ENCODE measurements around the gene UBL3. TPM values are rescaled to one million over a fixed set of nuclear protein-coding genes. Genes with fewer than 3 reads are reported as not detected.
A peak's percentile ranks its signal among the peaks of the same experiment; 100 is the strongest.

Gene UBL3
- polyA plus RNA-seq, 4 donors, result 20.6 to 46.7 (median 42.1) TPM

DNA sequence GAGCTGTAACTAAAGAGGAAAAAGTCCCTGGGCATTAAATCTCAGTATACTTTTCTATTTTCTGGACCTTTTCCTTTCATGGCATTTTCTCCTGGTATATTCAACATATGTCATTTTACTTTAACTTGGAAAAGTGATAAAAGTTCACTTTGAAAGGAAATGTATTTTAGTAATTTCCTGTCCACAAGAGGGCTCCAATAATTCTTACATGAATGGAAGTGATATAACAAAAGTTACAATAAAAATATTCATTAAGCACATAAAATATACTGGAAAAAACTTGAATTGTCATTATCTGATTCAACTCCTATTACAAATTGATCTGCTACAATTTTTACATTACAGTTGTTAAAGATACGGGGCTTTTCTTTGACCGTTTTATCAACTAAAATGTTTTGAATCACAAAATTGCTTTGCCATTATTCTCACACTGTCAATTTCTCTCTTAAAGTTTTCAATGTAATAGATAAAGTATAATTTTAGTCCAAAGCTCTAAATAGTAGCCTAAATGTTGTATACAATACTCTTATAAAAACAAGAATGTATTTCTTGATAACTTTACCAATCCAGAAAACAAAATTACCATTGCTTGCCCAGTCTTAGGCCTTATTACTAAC, 4.9 kb downstream of the UBL3 start:
- Histone ChIP-seq H3K27me3 (ENCODE audit: control insufficient read depth in 3 of 3, insufficient read depth in 3 of 3, low read length in 3 of 3) (no peaks in the 10 kb centered on the region), H3K27ac (ENCODE audit: low read depth in 1 of 3, low read length in 2 of 3) (no peak overlapping the region), H3K36me3 (ENCODE audit: control insufficient read depth in 3 of 3, insufficient read depth in 2 of 3, low read depth in 1 of 3, low read length in 3 of 3) (no peaks in the 10 kb centered on the region), H3K9me3 (ENCODE audit: control insufficient read depth in 2 of 2, insufficient read depth in 1 of 2, low read depth in 1 of 2, low read length in 1 of 2) (no peaks in the 10 kb centered on the region), H3K4me1 (ENCODE audit: control insufficient read depth in 3 of 3, insufficient read depth in 2 of 3, low read depth in 1 of 3, low read length in 2 of 3) (peaks cover 0 to 4% (median 0%) of the 10 kb centered on the region in 3 donors), H3K4me3 (ENCODE audit: low read depth in 1 of 3, low read length in 3 of 3) (no peak overlapping the region)
- WGBS, 3 donors, result 34 to 59% (median 49%) methylated on average over 2 of the region's 2 CpGs
- DNase-seq (peak; percentile 34 to 38), FAIRE-seq (peak; percentile 67)

DNA sequence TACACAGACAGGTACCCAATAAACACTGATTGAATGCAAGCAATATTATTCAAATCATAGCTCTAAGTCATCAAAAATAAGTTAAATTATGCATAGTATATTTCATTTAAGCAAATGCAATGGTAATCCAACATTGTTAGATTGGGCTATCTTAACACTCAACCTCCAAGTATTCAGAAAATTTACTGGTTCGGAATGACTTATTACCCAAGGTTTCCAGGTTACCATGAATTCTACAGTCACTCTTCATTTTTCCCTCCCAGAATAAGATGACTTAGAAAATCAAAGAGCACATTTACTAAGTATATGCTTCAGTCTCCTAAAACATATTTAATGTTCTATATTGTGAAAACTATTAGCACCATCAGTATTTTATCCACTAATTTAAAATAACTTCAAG, 6.0 kb downstream of the UBL3 start:
- WGBS, 3 donors, result 92 to 98% (median 95%) methylated on average over 1 of the region's 1 CpG
- Histone ChIP-seq H3K27me3 (ENCODE audit: control insufficient read depth in 3 of 3, insufficient read depth in 3 of 3, low read length in 3 of 3) (no peaks in the 10 kb centered on the region), H3K4me1 (ENCODE audit: control insufficient read depth in 3 of 3, insufficient read depth in 2 of 3, low read depth in 1 of 3, low read length in 2 of 3) (peaks cover 0 to 4% (median 0%) of the 10 kb centered on the region in 3 donors), H3K36me3 (ENCODE audit: control insufficient read depth in 3 of 3, insufficient read depth in 2 of 3, low read depth in 1 of 3, low read length in 3 of 3) (no peaks in the 10 kb centered on the region), H3K4me3 (ENCODE audit: low read depth in 1 of 3, low read length in 3 of 3) (no peak overlapping the region), H3K9me3 (ENCODE audit: control insufficient read depth in 2 of 2, insufficient read depth in 1 of 2, low read depth in 1 of 2, low read length in 1 of 2) (no peaks in the 10 kb centered on the region), H3K27ac (ENCODE audit: low read depth in 1 of 3, low read length in 2 of 3) (no peak overlapping the region)
- DNase-seq (no peak), FAIRE-seq (no peak)

DNA sequence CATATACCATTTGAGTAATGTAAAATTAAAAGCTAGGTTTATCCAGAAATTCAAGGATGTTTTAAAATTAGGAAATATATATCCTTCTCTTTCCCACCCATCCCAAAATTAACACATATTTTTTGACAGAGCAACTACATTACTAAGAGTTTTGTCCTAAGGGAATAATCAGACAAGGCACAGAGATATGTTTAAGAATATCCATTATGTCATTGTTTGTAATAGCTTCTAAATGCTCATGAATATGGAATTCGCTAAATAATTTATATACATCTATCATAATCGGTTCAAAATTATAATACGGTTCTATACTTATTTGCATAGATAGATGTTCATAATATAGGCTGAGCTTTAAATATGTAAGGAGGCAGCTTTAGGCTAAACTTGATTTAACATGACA, 9.8 kb downstream of the UBL3 start:
- Histone ChIP-seq H3K27ac (ENCODE audit: low read depth in 1 of 3, low read length in 2 of 3) (no peak overlapping the region), H3K9me3 (ENCODE audit: control insufficient read depth in 2 of 2, insufficient read depth in 1 of 2, low read depth in 1 of 2, low read length in 1 of 2) (no peaks in the 10 kb centered on the region), H3K36me3 (ENCODE audit: control insufficient read depth in 3 of 3, insufficient read depth in 2 of 3, low read depth in 1 of 3, low read length in 3 of 3) (no peaks in the 10 kb centered on the region), H3K4me3 (ENCODE audit: low read depth in 1 of 3, low read length in 3 of 3) (no peak overlapping the region), H3K4me1 (ENCODE audit: control insufficient read depth in 3 of 3, insufficient read depth in 2 of 3, low read depth in 1 of 3, low read length in 2 of 3) (peaks cover 0 to 4% (median 0%) of the 10 kb centered on the region in 3 donors), H3K27me3 (ENCODE audit: control insufficient read depth in 3 of 3, insufficient read depth in 3 of 3, low read length in 3 of 3) (no peaks in the 10 kb centered on the region)
- FAIRE-seq, result no peak
- DNase-seq, result no peak
- WGBS, 3 donors, result 81 to 92% (median 90%) methylated on average over 3 of the region's 3 CpGs

DNA sequence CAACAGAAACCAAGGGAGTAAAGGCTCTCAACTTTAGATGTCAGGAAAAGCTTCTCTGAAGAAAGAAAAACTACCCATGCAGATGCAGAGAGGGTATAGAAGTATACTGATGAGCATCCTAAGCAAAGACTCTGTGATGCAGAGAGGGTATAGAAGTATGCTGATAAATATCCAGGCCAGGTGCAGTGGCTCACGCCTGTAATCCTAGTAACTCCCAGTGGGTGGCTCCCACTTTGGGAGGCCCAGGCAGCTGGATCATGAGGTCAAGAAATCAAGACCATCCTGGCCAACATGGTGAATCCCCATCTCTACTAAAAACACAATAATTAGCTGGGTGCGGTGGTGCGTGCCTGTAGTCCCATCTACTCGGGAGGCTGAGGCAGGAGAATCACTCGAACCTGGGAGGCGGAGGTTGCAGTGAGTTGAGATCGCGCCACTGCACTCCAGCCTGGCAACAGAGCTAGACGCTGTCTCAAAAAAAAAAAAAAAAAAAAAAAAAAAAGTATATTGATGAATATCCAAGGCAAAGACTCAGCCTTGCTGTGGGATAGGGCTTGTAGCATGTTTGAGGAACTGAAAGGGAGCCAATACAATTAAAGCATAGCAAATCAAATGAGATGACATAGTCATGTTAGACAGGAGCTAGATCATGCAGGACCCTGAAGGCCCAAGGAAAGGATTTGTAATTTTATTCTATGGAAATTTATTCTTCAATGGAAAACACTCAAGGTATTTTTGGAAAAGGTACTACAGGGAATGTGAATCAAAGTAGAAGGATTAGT, 14.9 kb downstream of the UBL3 start:
- Histone ChIP-seq H3K4me3 (ENCODE audit: low read depth in 1 of 3, low read length in 3 of 3) (no peak overlapping the region), H3K36me3 (ENCODE audit: control insufficient read depth in 3 of 3, insufficient read depth in 2 of 3, low read depth in 1 of 3, low read length in 3 of 3) (peaks cover 0 to 3% (median 0%) of the 10 kb centered on the region in 3 donors), H3K27me3 (ENCODE audit: control insufficient read depth in 3 of 3, insufficient read depth in 3 of 3, low read length in 3 of 3) (no peaks in the 10 kb centered on the region), H3K4me1 (ENCODE audit: control insufficient read depth in 3 of 3, insufficient read depth in 2 of 3, low read depth in 1 of 3, low read length in 2 of 3) (peaks cover 0 to 11% (median 8%) of the 10 kb centered on the region in 3 donors), H3K9me3 (ENCODE audit: control insufficient read depth in 2 of 2, insufficient read depth in 1 of 2, low read depth in 1 of 2, low read length in 1 of 2) (no peaks in the 10 kb centered on the region), H3K27ac (ENCODE audit: low read depth in 1 of 3, low read length in 2 of 3) (no peak overlapping the region)
- DNase-seq, result no peak
- no peak for FAIRE-seq
- 97 to 98% (median 97%) methylated on average over 8 to 9 of the region's 9 CpGs for WGBS, 3 donors

DNA sequence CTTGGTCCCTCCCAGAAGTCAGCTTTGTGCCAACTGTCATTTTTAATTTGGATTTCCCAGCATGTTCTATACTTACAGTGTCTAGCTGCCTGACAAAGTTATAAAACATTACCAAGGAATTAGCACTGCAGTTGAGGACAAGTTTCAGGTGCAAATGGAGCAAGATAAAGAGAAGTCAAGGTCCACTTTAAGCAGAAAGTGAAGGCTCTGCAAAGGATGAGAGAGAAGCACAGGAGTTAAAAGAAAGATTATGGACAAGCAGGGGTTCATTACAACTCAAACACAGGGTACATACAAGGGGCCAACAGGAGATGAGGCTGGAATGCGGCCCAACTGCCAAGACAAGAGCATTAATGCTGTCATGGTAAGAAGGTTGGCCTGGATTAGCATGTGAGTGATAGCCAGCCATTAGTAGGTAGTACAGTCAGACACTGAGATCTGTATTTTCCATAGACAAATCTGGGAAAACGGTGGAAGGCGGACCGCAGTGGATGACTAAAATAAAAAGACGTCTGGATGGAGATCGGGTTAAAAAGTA, 17.6 kb downstream of the UBL3 start:
- no peaks in the 10 kb centered on the region for H3K27me3 ChIP-seq (ENCODE audit: control insufficient read depth in 3 of 3, insufficient read depth in 3 of 3, low read length in 3 of 3)
- no peaks in the 10 kb centered on the region for H3K9me3 ChIP-seq (ENCODE audit: control insufficient read depth in 2 of 2, insufficient read depth in 1 of 2, low read depth in 1 of 2, low read length in 1 of 2)
- no peak overlapping the region for H3K4me3 ChIP-seq (ENCODE audit: low read depth in 1 of 3, low read length in 3 of 3)
- H3K27ac ChIP-seq (ENCODE audit: low read depth in 1 of 3, low read length in 2 of 3), result peak overlapping the region in 2 of 3 donors; percentile 20 to 53
- WGBS, 3 donors, result 18 to 66% (median 40%) methylated on average over 6 of the region's 6 CpGs
- H3K4me1 ChIP-seq (ENCODE audit: control insufficient read depth in 3 of 3, insufficient read depth in 2 of 3, low read depth in 1 of 3, low read length in 2 of 3), result peaks cover 0 to 11% (median 8%) of the 10 kb centered on the region in 3 donors
- peaks cover 0 to 6% (median 0%) of the 10 kb centered on the region in 3 donors for H3K36me3 ChIP-seq (ENCODE audit: control insufficient read depth in 3 of 3, insufficient read depth in 2 of 3, low read depth in 1 of 3, low read length in 3 of 3)
- FAIRE-seq (no peak), DNase-seq (peak; percentile 70 to 75)

DNA sequence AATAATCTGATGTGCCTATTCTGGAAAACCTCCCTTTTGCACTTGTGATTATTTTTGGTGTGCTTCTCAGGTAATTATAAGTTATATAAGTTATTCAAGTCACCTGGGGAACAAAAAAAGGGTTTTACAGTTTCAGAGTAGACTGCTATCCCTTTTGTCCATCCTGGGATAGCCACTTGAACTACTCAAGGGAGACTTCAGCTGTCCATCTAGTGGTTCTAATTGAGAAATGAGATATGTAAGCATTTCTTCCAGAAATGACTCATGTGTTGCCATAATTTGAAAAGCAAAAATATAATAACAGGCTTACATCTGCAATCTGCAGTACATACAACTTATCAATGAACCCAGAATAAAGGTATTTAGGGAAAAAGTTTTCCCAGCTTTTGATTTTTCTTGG, 20.4 kb downstream of the UBL3 start:
- H3K36me3 ChIP-seq (ENCODE audit: control insufficient read depth in 3 of 3, insufficient read depth in 2 of 3, low read depth in 1 of 3, low read length in 3 of 3), result peaks cover 0 to 6% (median 0%) of the 10 kb centered on the region in 3 donors
- DNase-seq (no peak), FAIRE-seq (no peak)
- no peaks in the 10 kb centered on the region for H3K27me3 ChIP-seq (ENCODE audit: control insufficient read depth in 3 of 3, insufficient read depth in 3 of 3, low read length in 3 of 3)
- H3K4me3 ChIP-seq (ENCODE audit: low read depth in 1 of 3, low read length in 3 of 3), result no peak overlapping the region
- H3K27ac ChIP-seq (ENCODE audit: low read depth in 1 of 3, low read length in 2 of 3), result no peak overlapping the region
- no peaks in the 10 kb centered on the region for H3K9me3 ChIP-seq (ENCODE audit: control insufficient read depth in 2 of 2, insufficient read depth in 1 of 2, low read depth in 1 of 2, low read length in 1 of 2)
- peaks cover 0 to 8% (median 7%) of the 10 kb centered on the region in 3 donors for H3K4me1 ChIP-seq (ENCODE audit: control insufficient read depth in 3 of 3, insufficient read depth in 2 of 3, low read depth in 1 of 3, low read length in 2 of 3)

DNA sequence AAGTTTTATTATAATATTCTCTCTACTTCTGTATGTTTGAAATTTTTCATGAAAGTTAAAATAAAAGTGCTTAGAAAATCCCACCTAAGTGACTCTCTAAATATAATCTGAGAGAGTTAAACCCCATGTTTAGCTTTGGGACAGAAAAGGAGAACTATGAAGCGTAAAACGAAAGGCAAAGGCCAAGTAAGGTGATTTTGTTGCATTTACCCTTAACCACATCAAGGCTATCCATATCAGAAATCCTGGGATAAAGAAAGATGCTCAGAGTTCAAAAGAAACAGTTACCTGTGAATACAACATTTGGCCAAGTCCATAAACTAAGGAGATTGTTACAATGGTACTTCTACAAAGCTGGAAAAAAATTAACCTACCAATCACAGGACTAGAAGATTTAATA, 31.3 kb downstream of the UBL3 start:
- no peaks in the 10 kb centered on the region for H3K36me3 ChIP-seq (ENCODE audit: control insufficient read depth in 3 of 3, insufficient read depth in 2 of 3, low read depth in 1 of 3, low read length in 3 of 3)
- no peaks in the 10 kb centered on the region for H3K4me1 ChIP-seq (ENCODE audit: control insufficient read depth in 3 of 3, insufficient read depth in 2 of 3, low read depth in 1 of 3, low read length in 2 of 3)
- H3K9me3 ChIP-seq (ENCODE audit: control insufficient read depth in 2 of 2, insufficient read depth in 1 of 2, low read depth in 1 of 2, low read length in 1 of 2), result no peaks in the 10 kb centered on the region
- FAIRE-seq, result no peak
- H3K27me3 ChIP-seq (ENCODE audit: control insufficient read depth in 3 of 3, insufficient read depth in 3 of 3, low read length in 3 of 3), result no peaks in the 10 kb centered on the region
- H3K27ac ChIP-seq (ENCODE audit: low read depth in 1 of 3, low read length in 2 of 3), result no peak overlapping the region
- DNase-seq, result no peak
- H3K4me3 ChIP-seq (ENCODE audit: low read depth in 1 of 3, low read length in 3 of 3), result no peak overlapping the region
- 86 to 92% (median 92%) methylated on average over 2 of the region's 2 CpGs for WGBS, 3 donors

DNA sequence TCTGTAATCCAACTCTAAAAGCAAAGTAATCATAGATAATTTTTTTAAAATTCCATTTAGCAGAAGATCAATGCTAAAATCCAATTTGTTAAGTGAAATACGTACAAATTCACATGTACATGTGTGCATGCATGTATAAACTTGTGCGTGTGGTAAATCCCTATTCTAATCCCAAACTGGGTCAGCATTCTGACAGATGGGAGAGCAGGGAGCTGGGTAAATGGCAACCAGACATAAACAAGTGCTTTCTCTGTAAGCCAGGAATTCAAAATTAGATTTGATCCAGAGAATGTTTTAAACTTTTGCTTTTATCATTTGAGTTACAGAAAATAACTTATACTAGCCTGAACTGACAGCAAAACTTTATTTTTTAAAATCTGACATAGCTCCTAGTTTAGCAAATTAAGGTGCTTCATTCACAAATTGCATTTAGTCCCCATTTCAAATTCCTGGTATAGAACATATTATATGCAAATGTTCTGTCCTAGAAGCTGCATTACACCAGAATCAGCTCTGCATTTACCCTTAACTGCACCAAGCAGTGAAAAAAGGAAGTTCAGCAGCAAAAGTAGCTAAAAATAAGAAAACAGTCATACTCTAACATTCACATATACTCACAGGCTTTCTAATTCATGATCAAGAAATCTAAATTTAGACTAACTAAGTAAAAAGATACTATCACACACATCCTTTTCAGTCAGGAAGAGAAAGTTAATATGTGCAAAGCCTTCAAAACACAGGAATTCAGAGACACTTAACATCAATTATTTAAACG, 32.6 kb downstream of the UBL3 start:
- Histone ChIP-seq H3K9me3 (ENCODE audit: control insufficient read depth in 2 of 2, insufficient read depth in 1 of 2, low read depth in 1 of 2, low read length in 1 of 2) (no peaks in the 10 kb centered on the region), H3K4me3 (ENCODE audit: low read depth in 1 of 3, low read length in 3 of 3) (no peak overlapping the region), H3K4me1 (ENCODE audit: control insufficient read depth in 3 of 3, insufficient read depth in 2 of 3, low read depth in 1 of 3, low read length in 2 of 3) (no peaks in the 10 kb centered on the region), H3K27ac (ENCODE audit: low read depth in 1 of 3, low read length in 2 of 3) (no peak overlapping the region), H3K27me3 (ENCODE audit: control insufficient read depth in 3 of 3, insufficient read depth in 3 of 3, low read length in 3 of 3) (no peaks in the 10 kb centered on the region), H3K36me3 (ENCODE audit: control insufficient read depth in 3 of 3, insufficient read depth in 2 of 3, low read depth in 1 of 3, low read length in 3 of 3) (no peaks in the 10 kb centered on the region)
- WGBS, 3 donors, result 35 to 67% (median 64%) methylated on average over 3 of the region's 3 CpGs
- DNase-seq, result no peak
- no peak for FAIRE-seq

Data from small intestine (tissue), 7 donors.